Measurements from ENCODE around the gene GPRIN3.
A peak's percentile ranks its signal among the peaks of the same experiment; 100 is the strongest.

Gene GPRIN3

GRCh38 chr4:89307446-89308160 is at the start of gene GPRIN3:
GPRIN3 (minus strand) TSS chr4:89307800; CDS start chr4:89250110, 57,690 bp downstream.
- peak; percentile 69 for ATAC-seq
- peak; percentile 75 for DNase-seq

DNA sequence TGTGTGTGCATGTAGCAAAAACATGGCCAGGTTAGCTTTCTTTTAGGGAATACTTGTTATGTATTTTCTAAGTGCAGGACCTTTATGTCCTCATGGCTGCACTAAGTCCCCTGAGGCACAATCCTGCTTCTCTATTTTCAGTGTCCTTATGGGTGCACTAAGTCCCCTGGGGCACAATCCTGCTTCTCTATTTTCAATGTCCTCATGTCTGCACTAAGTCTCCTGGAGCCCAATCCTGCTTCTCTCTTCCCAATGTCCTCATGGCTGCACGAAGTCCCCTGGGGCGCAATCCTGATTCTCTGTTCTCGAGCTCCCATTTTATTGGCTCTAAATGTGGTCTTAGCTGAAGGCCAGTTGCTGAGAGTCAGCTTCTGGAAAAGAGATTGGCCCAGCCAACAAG is 49.7 kb upstream of the GPRIN3 start:
- ATAC-seq (no peak), DNase-seq (no peak)

- DNase-seq, result no peak
- no peak for ATAC-seq
Observed at GRCh38 chr4:89356086-89356485, 48.5 kb upstream of the GPRIN3 start.

DNA sequence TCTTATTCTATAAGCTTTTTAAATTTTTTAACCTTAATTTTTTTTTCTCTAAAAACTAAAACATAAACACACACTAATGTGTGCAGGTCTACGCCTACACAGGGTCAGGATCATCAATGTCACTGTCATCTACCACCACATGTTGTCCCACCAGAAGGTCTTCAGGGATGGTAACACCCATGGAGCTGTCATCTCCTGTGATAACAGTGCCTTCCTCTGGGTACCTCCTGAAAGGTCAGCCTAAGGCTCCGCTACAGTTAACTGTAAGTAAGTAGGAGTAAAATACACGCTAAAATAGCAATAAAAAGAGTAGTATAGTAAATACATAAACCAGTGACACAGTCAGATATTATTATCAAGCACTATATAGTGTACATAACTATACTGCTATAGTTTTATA is 45.9 kb upstream of the GPRIN3 start:
- DNase-seq (no peak), ATAC-seq (no peak)

DNA sequence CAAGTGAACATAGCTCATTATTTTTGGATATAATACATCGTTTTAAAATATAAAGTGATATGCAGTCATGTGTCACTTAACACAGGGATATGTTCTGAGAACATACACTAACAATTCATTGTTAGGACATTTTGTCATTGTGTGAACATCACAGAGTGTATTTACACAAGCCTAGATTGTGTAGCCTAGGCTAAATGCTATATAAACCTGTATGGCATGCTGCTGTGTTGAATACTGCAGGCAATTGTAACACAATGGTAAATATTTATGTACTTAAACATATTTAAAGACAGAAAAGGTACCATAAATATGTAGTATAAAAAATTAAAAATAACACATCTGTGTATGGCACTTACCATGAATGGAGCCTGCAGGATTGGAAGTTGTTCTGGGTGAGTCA is 44.9 kb upstream of the GPRIN3 start:
- no peak for ATAC-seq
- DNase-seq, result no peak

- ATAC-seq, result no peak
- DNase-seq, result no peak
Observed at GRCh38 chr4:89351201-89351600, 43.6 kb upstream of the GPRIN3 start.

DNA sequence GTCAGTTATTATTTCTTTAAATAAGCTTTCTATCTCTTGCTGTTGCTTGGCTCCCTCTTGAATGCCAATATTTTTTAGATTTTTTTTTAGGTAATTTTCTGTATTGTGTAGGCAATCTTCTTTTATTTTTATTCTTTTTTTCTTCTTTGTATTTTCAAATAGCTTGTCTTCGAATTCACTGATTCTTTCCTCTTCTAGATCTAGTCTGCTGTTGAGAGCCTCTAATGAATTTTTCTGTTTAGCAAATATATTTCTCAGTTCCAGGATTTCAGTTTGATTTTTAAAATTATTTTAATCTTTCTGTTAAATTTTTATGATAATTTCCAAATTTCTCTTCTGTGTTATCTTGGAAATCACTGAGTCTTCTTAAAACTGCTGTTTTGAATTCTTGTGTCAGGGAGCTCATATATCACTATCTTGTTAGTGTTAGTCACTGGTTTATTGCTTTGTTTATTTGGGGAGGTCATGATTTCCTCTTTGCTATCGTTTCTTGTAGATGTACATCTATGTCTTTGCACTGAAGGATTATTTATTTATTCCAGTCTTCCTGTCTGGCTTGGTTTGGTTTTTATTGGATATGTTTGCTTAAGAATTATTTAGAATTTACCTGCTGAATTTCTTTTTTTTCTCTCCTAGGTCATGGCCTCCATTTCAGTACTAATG is 39.9 kb upstream of the GPRIN3 start:
- no peak for ATAC-seq
- DNase-seq, result no peak

- ATAC-seq, result no peak
- DNase-seq, result no peak
Observed at GRCh38 chr4:89344571-89344970, 37.0 kb upstream of the GPRIN3 start.

DNA sequence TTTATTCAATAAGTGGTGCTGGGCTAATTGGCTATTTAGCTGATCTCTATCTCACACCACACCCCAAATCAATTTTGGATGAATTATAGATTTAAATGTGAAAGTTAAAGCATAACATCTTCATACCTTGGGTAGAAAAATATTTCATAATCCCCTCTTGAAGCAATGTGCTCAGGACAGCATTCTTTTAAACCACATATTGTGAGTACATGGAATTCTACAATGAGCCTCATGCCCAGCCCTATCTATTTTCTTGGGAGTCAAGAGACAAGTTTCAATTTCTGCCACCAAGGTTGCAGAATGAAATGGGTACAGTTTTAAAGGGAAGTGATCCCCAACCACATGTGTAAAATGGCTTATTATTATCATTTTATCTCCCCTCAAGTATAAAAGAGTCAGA is 30.6 kb upstream of the GPRIN3 start:
- DNase-seq, result no peak
- no peak for ATAC-seq

- ATAC-seq (no peak), DNase-seq (no peak)
Observed at GRCh38 chr4:89337681-89338080, 30.1 kb upstream of the GPRIN3 start.

- no peak for DNase-seq
- peak; percentile 86 for ATAC-seq
Observed at GRCh38 chr4:89336818-89337420, 29.3 kb upstream of the GPRIN3 start.

- no peak for ATAC-seq
- DNase-seq, result no peak
Observed at GRCh38 chr4:89334830-89335229, 27.2 kb upstream of the GPRIN3 start.

GRCh38 chr4:89334311-89334710 is 26.7 kb upstream of the GPRIN3 start:
- no peak for DNase-seq
- no peak for ATAC-seq

GRCh38 chr4:89331686-89332544 is 24.3 kb upstream of the GPRIN3 start:
- no peak for ATAC-seq
- no peak for DNase-seq

- no peak for DNase-seq
- ATAC-seq, result no peak
Observed at GRCh38 chr4:89331197-89331596, 23.6 kb upstream of the GPRIN3 start.

DNA sequence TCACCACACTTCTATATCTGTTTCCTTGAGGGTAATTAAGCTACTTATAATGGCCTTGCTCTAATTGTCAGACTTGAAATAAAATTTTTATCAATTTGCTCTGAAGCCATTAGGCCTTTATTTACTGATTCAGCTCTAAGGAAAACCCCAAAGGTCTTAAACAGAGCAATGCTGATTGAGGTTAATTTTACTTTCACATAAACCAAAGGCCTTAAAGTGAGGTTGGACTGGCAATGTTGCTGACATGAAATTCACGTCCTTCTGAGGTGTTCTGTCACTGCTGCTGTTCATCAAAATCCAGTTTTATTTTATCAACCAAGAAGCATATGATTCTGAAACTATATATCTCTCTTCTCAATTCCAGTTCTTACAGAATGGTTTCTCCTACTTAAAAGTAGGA is 21.7 kb upstream of the GPRIN3 start:
- no peak for ATAC-seq
- no peak for DNase-seq

DNA sequence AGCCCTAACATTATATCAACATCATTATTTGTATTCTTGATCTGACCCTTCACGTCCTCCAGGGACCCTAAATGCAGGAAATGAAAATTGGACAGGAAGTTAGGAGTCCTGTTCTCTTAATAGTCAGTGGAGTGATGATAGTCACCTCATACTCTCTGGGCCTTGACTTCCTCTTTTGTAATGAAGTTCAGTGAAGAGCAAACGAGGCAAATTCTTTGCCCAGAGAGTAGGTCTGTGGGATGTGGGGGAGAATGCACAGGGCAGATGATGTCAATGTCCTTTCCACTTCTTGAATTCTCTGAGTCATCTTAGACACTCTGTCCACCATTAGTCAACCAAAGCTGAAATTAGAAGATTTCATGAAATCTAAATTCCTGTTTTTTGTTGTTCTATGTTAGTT is 17.1 kb upstream of the GPRIN3 start:
- ATAC-seq (peak; percentile 91), DNase-seq (no peak)

- ATAC-seq, result no peak
Observed at GRCh38 chr4:89322671-89323070, 15.1 kb upstream of the GPRIN3 start.

DNA sequence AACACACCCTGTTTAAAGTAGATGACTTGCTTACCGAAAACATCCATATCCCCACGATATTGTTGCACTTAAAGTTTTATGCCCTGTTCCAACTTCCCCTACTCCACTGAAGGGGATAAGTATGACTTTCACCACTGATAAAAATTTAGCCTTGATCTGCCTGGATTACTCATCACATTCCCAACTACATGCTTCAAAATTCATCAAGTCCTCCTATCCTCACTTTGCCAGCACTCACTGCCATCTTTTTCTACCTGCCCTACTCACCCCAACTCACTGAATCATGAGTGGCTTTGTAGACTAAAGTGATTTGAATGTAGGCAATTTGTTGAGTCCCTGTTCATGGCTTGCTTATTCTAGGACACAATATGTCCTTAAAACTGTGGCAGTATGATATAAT is 12.2 kb upstream of the GPRIN3 start:
- ATAC-seq (no peak), DNase-seq (no peak)

More at GRCh38 chr4:89322671-89323070, 15.1 kb upstream of the GPRIN3 start:
- no peak for DNase-seq

- no peak for DNase-seq
- peak; percentile 87 for ATAC-seq
Observed at GRCh38 chr4:89316931-89317366, 9.3 kb upstream of the GPRIN3 start.

- DNase-seq, result no peak
- ATAC-seq, result no peak
Observed at GRCh38 chr4:89316211-89316610, 8.6 kb upstream of the GPRIN3 start.

DNA sequence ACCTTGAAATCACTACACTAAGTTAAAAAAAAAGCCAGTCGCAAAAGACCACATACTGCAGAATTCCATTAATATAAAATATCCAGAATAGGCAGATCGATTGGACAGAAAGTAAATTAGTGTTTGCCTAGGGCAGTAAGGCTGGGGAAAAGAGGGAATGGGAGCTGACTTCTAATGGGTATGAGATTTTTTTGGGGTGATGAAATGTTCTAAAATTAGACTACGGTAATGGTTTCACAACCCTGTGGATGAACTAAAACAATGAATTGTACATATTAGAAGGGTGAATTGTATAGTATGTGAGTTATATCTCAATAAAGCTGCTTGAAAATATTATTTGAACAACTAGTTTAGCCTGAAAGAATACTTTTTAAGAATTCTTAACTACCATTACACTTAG is 6.7 kb upstream of the GPRIN3 start:
- no peak for ATAC-seq
- DNase-seq, result no peak

GRCh38 chr4:89312066-89312465 is 4.5 kb upstream of the GPRIN3 start:
- no peak for DNase-seq
- ATAC-seq, result no peak
